ENCODE measurements around the gene IMPDH2.

The IMPDH2 gene

DNA sequence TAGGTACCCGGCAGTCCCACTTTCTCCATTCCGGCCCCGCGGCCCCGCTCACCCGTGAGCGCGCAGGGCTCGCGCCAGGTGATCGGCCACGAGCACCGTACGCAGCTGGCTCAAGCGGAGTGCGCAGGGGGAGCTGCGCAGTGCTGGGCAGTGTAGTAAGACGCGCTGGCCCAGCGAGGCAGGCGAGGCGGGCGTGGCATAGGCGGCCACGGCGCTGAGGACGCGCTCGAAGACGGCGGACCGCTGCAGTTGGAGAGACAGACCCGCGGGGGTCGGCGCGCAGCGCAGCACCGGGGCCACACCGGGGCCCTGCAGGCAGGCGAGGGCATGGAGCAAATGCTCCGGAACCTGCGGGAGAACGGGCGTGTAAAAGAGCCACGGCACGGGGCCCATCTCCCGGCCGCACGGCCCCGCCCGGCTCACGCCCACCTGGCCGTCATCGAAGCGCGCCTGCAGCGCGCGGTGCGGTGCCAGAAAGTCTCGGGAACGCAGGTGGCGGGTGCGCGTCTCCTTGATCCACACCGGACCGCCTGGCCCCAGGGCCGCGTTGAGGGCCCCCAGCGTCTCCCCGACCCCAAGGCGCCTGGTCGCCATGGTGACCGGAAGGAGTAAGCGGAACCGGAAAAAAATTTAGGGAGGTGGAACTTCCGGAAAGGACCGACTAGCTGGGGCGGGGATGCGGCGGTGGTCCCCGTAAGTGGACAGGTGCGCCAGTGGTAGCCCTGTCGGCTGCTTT is 11.1 kb downstream of the IMPDH2 start, which contains the start of gene DALRD3:
Gene DALRD3 (minus strand): TSS at position 610 of the 736 bp plus-strand sequence. CDS start 16 bp downstream, at position 594.
- peak within 1 kb of the TSS; percentile 74 for H3K4me3 ChIP-seq (ENCODE audit: low read depth, low read length)
- DNase-seq (ENCODE audit: low read depth): no peak
- TF ChIP-seq, protein P1, sequence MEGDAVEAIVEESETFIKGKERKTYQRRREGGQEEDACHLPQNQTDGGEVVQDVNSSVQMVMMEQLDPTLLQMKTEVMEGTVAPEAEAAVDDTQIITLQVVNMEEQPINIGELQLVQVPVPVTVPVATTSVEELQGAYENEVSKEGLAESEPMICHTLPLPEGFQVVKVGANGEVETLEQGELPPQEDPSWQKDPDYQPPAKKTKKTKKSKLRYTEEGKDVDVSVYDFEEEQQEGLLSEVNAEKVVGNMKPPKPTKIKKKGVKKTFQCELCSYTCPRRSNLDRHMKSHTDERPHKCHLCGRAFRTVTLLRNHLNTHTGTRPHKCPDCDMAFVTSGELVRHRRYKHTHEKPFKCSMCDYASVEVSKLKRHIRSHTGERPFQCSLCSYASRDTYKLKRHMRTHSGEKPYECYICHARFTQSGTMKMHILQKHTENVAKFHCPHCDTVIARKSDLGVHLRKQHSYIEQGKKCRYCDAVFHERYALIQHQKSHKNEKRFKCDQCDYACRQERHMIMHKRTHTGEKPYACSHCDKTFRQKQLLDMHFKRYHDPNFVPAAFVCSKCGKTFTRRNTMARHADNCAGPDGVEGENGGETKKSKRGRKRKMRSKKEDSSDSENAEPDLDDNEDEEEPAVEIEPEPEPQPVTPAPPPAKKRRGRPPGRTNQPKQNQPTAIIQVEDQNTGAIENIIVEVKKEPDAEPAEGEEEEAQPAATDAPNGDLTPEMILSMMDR (IDR thresholded peaks at IDR 0.05; ENCODE audit: control insufficient read depth, extremely low read depth, insufficient read depth): no peak

DNA sequence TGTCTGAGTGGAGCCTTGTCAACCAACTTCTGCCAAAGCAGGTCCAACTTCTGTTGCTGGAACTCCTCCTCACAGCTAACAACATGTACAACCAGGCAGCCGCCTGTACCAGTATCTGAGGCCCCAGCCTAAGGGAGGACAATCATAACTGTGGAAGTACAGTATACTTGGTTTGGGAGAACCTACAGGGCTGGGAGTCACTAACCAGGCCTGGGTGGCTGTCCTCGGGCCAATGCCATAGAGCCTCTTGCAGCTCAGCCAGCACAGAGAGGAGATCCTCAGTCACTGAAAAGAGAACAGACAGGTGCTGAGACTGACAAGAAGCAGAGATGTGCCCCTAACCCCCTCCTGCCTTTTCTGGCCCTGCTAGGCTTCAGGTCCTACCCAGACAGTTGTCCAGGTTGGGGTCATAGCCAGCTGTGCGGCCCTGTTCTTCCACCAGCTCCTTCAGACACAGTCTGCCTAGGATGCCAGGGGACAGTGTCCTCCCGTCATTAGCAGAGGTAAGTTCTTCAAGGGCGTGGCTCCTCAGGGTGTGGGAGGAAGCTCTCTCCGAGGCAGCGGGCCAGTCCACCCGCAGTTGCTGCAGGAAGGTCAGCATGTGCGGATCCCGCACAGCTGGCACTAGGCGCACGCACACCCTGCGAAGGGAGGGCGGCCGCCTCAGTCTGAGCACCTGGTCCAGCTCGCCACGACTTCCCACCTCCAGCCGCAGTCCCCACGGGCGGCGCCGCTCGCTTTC is 11.8 kb downstream of the IMPDH2 start:
- H3K4me3 ChIP-seq (ENCODE audit: low read depth, low read length): peak overlapping the region; percentile 74
- no peak for DNase-seq (ENCODE audit: low read depth)
- TF ChIP-seq, protein P1 (IDR thresholded peaks at IDR 0.05; ENCODE audit: control insufficient read depth, extremely low read depth, insufficient read depth): no peak

DNA sequence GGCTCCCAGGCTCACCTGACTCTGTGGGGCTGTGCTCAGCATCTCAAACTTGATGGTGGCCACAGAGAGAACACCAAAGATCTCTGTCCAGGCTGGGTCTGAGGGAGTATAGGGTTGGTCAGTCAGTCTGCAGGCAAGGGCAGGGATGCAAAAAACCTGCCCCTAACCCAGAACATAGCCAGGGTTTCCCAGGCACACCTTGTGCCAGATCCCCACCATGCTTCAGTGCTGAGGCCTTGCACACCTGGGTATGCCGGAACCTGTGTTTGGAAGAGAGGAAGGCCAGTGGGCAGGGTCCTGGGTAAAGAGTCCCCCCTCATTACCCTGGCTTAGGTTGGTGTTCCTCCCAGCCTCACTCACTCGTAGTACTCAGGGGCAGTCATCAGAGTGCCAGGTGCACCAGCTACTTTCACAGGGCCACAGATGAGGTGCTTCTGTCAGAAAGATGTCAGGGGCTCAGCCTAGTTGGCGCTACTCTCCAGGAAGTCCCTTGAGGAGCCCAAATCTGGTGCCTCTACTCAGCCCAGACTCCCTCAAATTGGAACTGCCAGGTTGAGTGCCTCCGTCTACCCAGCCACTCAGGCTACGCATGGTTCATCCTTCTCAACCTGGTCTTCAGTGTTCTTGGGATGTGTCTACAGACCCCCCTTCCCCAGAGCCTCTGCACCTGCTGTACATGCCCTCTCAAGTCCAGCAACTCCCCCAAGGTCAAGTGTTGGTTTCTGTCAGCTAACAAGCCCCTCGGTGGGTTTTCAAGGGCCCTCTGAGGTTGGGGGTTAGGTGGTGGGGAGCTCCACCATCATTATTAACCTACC is 12.6 kb downstream of the IMPDH2 start:
- DNase-seq (ENCODE audit: low read depth): no peak
- peak overlapping the region; percentile 74 for H3K4me3 ChIP-seq (ENCODE audit: low read depth, low read length)
- TF ChIP-seq, protein P1 (IDR thresholded peaks at IDR 0.05; ENCODE audit: control insufficient read depth, extremely low read depth, insufficient read depth): no peak

DNA sequence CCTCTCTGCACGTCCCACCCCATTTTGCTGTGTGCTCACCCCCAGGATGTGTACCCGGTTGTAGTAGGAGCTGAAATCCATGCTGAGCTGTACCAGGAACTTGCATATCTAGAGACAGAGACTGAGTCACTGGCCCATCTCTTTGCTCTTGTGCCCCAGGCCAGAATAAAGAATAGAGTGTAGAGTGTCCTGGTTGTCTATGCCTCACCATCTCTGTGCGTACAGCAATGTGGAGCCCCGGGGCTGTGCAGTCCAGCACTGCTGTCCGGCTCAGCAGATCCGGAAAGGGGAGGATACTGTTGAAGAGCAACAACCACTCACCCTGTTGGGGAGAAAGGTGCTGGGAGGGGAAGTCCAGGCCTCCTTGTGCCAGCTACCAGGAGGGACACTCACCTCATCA is 13.4 kb downstream of the IMPDH2 start:
- TF ChIP-seq, protein P1 (IDR thresholded peaks at IDR 0.05; ENCODE audit: control insufficient read depth, extremely low read depth, insufficient read depth): no peak
- DNase-seq (ENCODE audit: low read depth): no peak
- H3K4me3 ChIP-seq (ENCODE audit: low read depth, low read length): no peak overlapping the region

DNA sequence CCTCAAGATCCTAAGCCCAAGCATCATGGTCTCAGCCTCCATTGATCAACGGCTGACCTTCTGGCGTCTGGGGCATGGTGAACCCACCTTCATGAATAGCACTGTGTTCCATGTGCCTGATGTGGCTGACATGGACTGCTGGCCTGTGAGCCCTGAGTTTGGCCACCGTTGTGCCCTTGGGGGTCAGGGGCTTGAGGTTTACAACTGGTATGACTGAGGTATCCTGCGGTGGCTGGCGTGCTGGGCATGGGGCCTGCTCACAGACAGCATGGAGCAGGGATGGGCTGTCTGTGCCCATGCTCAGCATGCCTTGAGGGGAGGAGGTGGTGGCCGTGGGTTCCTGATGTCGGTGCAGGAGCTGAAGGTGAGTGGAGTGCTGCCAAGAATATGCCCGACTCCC is 14.1 kb downstream of the IMPDH2 start:
- H3K4me3 ChIP-seq (ENCODE audit: low read depth, low read length): no peak overlapping the region
- TF ChIP-seq, protein P1 (IDR thresholded peaks at IDR 0.05; ENCODE audit: control insufficient read depth, extremely low read depth, insufficient read depth): no peak
- DNase-seq (ENCODE audit: low read depth): no peak

DNA sequence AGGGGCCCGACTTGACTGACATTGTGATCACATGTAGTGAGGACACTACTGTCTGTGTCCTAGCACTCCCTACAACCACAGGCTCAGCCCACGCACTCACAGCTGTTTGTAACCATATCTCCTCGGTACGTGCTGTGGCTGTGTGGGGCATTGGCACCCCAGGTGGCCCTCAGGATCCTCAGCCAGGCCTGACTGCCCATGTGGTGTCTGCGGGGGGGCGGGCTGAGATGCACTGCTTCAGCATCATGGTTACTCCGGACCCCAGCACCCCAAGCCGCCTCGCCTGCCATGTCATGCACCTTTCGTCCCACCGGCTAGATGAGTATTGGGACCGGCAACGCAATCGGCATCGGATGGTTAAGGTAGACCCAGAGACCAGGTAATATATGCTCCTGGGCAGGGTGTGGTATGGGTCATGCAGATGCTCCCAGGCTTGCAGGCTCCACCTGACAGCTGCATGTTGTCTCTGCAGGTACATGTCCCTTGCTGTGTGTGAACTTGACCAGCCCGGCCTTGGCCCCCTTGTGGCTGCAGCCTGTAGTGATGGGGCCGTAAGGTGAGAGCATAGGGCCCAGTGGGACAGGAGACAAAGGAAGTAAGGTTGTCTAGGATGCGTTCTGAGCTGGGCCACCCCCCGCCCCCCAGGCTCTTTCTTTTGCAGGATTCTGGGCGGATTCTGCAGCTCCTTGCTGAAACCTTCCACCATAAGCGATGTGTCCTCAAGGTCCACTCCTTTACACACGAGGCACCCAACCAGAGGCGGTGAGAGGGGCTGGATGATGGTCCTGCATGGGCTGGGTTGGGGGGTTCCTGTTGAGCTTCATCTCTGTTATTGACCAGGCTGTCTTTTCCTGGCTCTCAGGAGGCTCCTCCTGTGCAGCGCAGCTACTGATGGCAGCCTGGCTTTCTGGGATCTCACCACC is 15.2 kb downstream of the IMPDH2 start:
- no peak for DNase-seq (ENCODE audit: low read depth)
- TF ChIP-seq, protein P1 (IDR thresholded peaks at IDR 0.05; ENCODE audit: control insufficient read depth, extremely low read depth, insufficient read depth): peak; percentile 62
- H3K4me3 ChIP-seq (ENCODE audit: low read depth, low read length): no peak overlapping the region

Measured in LNCaP clone FGC (cell line).